ENCODE measurements around the gene NDUFA8.

Gene NDUFA8

DNA sequence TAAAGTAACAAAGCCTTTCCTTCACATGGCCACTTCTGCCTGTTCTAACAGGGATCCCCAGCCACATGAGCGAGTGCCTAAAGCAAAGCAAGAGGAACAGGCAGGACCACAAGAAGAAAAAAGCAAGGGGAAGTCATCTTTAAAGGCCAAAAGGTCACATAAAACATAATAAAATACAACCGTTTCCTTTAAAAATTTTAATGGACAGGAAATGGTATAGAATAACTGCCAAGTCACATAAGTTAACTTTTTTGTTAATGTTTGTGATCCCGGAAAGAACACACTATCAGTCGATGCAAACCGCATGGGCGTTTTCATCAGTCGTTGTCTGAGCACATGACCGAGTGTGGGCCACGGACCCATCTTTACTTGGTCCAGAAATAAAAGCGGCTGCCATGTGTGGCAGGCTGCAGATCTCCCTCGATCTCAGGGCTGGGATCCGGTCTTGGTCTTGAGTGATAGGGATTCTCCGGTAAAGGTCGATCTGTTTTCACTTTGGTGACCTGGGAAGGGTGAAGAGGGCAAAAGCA, 15.6 kb downstream of the NDUFA8 start:
- TF ChIP-seq, protein P1, sequence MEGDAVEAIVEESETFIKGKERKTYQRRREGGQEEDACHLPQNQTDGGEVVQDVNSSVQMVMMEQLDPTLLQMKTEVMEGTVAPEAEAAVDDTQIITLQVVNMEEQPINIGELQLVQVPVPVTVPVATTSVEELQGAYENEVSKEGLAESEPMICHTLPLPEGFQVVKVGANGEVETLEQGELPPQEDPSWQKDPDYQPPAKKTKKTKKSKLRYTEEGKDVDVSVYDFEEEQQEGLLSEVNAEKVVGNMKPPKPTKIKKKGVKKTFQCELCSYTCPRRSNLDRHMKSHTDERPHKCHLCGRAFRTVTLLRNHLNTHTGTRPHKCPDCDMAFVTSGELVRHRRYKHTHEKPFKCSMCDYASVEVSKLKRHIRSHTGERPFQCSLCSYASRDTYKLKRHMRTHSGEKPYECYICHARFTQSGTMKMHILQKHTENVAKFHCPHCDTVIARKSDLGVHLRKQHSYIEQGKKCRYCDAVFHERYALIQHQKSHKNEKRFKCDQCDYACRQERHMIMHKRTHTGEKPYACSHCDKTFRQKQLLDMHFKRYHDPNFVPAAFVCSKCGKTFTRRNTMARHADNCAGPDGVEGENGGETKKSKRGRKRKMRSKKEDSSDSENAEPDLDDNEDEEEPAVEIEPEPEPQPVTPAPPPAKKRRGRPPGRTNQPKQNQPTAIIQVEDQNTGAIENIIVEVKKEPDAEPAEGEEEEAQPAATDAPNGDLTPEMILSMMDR (IDR thresholded peaks at IDR 0.05) = no peak

DNA sequence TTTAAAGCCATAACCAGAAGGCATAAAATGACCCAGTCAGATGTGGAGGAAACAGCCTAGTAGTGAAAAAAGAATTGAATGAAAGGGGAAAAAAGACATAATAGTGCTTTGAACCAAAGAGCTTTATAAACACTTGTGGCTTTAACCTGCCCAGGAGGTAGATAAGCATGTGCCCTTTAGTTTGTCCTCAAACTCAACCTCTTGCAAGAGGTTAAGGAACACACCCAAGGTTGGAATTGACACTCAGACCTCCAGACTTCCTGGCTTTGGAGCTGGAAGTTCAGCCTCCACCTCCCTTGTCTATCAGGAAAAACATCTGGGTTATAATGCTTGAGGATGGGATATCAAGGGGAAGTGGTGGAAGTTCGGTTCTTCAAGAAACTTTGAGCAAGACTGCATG, 16.3 kb downstream of the NDUFA8 start:
- TF ChIP-seq, protein P1 (IDR thresholded peaks at IDR 0.05) = no peak

DNA sequence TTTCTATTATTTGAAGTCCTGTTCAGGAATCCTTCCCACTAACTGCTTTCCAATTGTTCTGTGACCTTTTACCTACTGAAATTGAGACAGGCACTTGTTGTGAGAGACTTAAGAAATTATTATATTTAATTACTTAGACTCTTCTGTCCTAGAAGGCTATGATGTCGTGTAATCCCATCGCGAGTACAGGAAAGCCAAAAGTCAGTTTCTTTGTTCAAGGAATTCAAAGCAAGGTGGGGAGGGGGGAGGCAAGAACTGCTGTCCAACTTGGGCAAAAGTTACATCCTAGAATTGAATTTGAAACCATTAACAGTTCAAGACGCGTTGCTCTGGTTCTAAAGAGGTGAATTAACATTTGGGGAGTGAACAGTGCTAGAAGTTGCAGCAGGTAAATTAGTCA, 17.9 kb downstream of the NDUFA8 start:
- TF ChIP-seq, protein P1 (IDR thresholded peaks at IDR 0.05) = no peak

DNA sequence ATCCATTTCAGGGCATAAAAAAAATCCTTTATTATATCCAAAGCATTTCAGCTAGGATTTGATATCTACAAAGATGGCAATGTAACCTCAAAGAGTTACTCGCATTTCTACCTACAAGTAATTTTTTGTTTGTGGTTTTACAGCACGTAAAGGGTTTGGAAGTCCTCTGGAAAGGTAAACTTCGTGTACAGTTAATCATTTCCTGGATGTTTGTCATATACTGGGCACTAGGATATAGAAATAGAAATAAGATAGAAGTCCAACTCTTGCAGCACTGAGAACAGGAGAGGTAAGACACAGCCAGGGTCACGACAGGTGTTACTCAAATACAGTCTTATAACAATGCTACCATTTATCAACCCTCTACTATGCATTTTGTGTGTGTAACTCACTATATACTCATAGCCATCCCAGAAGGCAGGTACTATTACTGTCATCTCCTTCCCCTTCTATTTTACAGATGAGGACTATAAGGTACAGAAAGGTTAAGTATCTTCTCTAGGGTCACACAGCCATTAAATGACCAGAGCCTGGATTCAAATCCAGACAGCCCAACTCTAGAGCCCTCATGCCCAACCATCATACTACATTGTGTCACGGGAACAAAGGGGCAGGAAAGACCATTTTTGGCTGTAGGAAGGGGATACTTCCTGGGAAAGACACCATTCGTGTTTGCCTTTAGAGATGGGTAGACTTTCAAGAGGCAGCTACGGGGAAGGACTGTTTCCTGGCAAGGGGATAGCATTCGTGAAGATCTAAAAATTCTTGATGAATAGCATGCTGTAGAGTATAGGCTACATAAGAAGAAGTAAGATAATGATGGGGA, 19.0 kb downstream of the NDUFA8 start:
- TF ChIP-seq, protein P1 (IDR thresholded peaks at IDR 0.05) = no peak

DNA sequence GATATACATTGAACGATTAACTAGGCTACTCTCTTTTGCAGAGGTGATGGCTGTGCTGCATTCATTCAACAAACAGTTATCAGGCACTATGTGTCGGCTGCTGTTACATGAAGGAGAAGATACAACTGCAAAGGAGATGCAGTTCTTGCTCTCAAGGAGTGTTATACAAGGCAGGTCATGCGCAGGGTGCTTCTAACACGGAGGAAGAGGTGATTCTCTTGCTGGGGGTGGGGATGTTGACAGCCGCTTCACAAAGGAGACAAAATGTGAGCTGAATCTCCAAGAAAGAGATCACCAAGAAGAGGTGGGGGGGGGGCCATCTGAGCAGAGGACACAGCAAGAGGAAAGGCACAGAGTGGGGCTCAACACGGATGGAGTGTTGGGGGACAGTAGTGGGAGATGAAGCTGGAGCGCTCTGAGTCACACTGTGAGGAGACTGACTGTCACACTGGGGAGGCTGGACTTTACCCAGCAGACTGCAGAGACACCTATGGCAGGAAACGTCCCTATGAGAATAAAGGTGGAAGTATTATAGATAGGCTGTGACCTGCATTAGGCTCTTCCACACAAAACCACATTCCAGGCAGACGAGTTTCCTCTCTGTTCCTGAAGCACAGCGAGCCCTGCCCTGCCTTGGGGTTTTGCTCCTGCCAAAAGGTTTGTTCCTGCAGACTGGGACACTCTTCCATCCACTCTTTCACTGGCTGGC, 20.9 kb downstream of the NDUFA8 start:
- TF ChIP-seq, protein P1 (IDR thresholded peaks at IDR 0.05) = no peak

DNA sequence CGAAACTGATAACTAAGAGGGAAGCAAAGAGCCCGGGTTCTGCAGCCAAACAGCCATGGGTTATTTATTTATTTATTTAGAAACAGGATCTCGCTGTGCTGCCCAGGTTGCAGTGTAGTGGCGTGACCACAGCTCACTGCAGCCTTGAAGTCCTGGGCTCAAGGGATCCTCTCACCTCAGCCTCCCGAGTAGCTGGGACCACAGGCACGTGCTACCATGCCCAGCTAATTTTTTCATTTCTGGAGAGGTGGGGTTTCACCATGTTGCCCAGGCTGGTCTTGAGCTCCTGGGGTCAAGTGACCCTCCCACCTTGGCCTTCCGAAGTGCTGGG, 24.1 kb downstream of the NDUFA8 start:
- TF ChIP-seq, protein P1 (IDR thresholded peaks at IDR 0.05) = no peak

DNA sequence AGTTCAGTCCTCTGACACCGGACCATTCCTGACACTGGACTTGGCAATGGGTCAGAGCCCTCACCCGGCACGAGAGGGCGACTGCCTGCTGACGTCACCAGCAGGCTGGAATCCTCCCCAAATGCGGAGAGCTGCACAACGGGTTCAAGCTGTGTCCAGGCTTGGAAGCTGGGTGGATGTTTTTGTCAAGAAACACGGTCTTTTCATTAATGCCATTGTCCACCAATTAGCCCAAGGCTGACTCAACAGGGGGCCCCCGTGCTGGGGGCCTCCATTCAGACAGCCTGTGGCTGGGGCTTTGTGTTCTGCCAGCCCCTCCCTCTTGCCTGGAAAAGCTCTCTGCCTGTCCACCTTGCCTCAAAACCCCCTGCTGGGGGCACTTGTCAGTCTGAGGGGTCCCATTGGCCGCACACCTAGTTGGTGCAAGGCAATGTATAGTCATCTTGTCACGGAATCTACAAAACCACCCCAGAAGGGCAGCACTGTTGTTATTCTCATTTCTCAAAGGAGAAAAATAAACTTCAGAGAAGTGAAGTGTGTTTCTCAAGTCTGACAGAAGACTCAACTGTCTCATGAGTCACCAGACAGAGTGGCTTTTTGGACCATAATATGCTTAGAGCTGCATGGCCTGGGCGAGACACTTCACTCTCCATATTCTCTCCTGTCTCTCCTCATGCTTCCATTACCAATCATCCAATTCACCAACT, 24.6 kb downstream of the NDUFA8 start:
- TF ChIP-seq, protein P1 (IDR thresholded peaks at IDR 0.05) = no peak

All from LNCAP (cell line).